ENCODE results near the gene SEPTIN12.

SEPTIN12 gene, protein sequence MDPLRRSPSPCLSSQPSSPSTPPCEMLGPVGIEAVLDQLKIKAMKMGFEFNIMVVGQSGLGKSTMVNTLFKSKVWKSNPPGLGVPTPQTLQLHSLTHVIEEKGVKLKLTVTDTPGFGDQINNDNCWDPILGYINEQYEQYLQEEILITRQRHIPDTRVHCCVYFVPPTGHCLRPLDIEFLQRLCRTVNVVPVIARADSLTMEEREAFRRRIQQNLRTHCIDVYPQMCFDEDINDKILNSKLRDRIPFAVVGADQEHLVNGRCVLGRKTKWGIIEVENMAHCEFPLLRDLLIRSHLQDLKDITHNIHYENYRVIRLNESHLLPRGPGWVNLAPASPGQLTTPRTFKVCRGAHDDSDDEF

DNA sequence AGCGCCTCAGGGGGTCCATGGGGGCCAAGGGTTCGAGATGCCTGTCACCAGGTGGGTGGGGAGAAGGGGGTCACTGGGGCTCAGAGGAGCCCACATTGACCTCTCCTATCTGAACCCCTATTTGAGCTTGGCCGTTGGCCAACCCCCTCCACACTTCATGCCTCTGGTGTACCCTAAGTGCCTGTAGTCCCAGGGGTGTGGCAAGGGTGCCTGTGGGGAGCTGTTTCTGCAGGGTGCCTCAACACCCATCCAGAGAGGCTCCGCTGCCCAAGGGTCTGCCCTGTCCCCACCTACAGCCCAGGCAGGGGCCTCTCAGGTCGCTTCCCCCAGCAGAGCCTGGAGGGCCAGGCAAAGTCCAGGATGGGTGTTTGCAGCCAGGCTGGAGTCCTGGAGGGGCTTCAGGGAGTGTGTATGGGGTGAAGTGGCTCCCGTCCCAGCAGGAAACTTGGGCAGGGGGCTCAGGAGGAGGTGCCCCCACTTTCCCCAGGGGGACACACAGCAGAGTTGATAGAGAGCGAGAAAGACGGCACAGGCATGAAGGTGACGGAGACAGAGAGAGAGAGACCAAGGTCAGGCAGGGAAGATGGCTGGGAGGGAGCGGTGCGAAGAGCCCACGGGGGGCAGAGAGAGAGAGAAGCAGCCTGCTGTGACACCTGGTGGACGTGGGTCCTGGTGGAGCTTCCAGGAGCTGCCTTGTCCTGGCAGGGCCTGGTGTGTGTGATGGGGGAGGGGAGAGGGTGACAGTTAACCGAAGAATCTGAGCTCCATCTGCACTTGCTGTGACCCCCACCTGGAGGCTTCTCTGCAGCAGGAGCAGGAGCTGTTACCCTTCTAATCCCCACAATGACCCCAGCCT is at the start of gene SEPTIN12:
Gene SEPTIN12, minus strand, starts transcription at position 719 of the 856 bp plus-strand sequence. Its CDS starts 700 bp downstream, at position 19.
- no peak within 1 kb of the TSS for H3K4me3 ChIP-seq (ENCODE audit: low read depth, low read length)
- TF ChIP-seq, protein P1, sequence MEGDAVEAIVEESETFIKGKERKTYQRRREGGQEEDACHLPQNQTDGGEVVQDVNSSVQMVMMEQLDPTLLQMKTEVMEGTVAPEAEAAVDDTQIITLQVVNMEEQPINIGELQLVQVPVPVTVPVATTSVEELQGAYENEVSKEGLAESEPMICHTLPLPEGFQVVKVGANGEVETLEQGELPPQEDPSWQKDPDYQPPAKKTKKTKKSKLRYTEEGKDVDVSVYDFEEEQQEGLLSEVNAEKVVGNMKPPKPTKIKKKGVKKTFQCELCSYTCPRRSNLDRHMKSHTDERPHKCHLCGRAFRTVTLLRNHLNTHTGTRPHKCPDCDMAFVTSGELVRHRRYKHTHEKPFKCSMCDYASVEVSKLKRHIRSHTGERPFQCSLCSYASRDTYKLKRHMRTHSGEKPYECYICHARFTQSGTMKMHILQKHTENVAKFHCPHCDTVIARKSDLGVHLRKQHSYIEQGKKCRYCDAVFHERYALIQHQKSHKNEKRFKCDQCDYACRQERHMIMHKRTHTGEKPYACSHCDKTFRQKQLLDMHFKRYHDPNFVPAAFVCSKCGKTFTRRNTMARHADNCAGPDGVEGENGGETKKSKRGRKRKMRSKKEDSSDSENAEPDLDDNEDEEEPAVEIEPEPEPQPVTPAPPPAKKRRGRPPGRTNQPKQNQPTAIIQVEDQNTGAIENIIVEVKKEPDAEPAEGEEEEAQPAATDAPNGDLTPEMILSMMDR (IDR thresholded peaks at IDR 0.05; ENCODE audit: low read depth, low read length) = no peak
- in situ Hi-C loops (cut with HindIII; ENCODE audit: low sequenced_read_pairs) = no loop called here
- no peak for DNase-seq (ENCODE audit: low read depth, low spot score)

DNA sequence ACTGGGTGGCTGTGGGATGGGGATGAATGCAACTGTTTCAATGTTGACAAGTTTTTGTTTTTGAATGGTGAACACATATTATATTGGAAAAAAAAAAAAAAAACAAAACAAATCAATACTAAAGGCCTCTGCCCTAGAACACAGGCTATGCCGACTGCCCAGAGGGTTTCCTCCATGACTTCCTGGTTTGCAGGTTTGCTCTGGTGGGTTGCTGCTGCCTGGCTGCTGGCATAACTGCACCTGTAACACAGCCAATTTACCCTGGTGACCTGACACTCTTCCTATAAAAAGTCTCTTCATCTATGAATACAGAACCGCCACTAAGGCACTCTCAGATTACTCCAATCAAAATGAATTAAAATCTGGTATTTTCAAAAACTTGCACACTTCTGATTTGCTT is 48.6 kb upstream of the SEPTIN12 start:
- DNase-seq (ENCODE audit: low read depth, low spot score) = no peak
- H3K4me3 ChIP-seq (ENCODE audit: low read depth, low read length) = no peak overlapping the region
- TF ChIP-seq, protein P1 (IDR thresholded peaks at IDR 0.05; ENCODE audit: low read depth, low read length) = no peak
- in situ Hi-C loops (cut with HindIII; ENCODE audit: low sequenced_read_pairs) = no loop called here

DNA sequence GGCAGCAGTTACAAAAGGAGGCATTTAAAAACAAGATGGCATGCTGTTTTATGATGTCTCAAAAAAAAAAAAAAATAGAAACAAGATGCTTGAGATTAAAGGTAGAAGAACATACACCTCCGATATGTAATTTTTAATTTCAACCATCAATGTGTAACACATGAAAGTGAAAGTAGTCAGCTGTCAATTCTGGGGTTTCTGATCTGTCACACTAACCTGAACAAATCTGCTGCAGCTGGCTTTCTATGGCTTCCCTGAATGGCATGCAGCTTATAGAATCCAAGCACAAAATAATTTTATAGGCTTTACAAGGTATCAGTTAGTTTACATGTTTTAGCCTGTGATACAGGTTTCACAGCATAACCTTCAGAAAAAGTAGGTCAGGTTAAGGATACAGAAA is 45.4 kb upstream of the SEPTIN12 start:
- TF ChIP-seq, protein P1 (IDR thresholded peaks at IDR 0.05; ENCODE audit: low read depth, low read length) = no peak
- H3K4me3 ChIP-seq (ENCODE audit: low read depth, low read length) = no peak overlapping the region
- in situ Hi-C loops (cut with HindIII; ENCODE audit: low sequenced_read_pairs) = no loop called here
- no peak for DNase-seq (ENCODE audit: low read depth, low spot score)

DNA sequence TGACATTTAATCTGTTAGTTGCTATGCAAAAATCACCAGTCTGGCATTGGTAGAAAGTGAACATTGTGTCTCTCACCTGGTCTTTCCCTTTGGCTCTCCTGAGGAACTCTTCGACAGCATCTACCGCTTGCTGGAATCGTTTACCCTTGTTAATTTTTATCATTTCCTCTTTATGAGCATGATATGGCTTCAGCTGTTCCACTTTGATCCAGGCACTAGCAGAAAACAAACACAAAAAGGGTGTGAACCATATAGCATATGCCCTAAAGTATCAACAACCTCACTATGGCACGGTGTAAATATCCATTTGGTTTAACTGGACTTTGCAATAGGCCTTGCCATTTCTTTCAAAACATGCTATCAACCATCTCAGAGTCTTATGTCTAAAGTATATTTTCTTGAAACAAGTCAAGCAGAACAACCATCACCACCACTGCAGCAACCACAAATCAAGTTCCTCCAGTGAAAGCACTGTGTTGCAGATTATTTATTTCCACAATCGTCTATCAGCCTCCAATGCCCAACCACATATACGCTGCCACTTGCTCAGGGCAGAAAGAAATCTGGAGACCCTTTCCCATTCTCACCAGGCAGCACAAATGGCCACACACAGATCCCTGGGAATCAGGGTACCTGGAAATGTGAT is 44.7 kb upstream of the SEPTIN12 start:
- TF ChIP-seq, protein P1 (IDR thresholded peaks at IDR 0.05; ENCODE audit: low read depth, low read length) = no peak
- in situ Hi-C loops (cut with HindIII; ENCODE audit: low sequenced_read_pairs) = no loop called here
- no peak overlapping the region for H3K4me3 ChIP-seq (ENCODE audit: low read depth, low read length)
- no peak for DNase-seq (ENCODE audit: low read depth, low spot score)

DNA sequence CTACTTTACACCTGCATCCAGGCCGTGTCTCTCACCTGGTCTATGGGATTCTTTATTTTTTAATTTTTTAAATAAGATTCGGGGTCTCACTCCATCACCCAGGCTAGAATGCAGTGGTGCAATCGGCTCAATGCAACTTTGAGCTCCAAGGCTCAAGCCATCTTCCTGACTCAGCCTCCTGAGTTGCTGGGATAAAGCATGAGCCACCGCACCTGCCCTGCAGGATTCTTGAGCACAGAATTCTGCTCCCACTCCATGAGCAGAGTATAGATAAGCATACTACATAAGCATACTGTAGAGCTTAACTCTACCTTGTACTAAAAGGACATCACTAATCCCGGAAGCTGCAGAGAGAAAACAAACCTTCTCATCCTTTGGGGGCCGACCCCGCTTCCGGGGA is 43.5 kb upstream of the SEPTIN12 start:
- in situ Hi-C loops (cut with HindIII; ENCODE audit: low sequenced_read_pairs) = no loop called here
- TF ChIP-seq, protein P1 (IDR thresholded peaks at IDR 0.05; ENCODE audit: low read depth, low read length) = no peak
- no peak overlapping the region for H3K4me3 ChIP-seq (ENCODE audit: low read depth, low read length)
- no peak for DNase-seq (ENCODE audit: low read depth, low spot score)

DNA sequence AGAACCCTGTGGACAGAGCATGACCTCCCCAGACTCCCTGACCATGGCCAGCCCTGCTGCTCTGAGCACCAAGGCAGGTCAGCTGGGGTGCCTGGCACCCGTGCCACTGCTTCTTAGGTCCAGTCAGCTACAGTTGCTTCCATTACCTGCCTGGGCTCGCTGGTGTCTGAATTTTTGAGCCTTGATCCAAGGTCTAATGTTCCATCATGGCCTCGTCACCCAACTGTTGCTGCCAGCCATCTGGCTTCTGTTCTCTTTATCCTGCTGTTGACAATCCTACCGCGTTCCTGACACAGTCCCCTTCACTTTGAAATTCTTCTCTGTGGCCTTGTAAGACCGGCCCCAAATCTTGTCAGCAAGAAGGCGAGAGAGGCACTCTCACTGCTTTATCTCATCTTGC is 42.3 kb upstream of the SEPTIN12 start:
- H3K4me3 ChIP-seq (ENCODE audit: low read depth, low read length) = no peak overlapping the region
- in situ Hi-C loops (cut with HindIII; ENCODE audit: low sequenced_read_pairs) = no loop called here
- TF ChIP-seq, protein P1 (IDR thresholded peaks at IDR 0.05; ENCODE audit: low read depth, low read length) = no peak
- no peak for DNase-seq (ENCODE audit: low read depth, low spot score)

All from astrocyte of the spinal cord (primary cell).